HUDEP-2 (cell line): ENCODE data around the gene OR10A7.
A peak's percentile ranks its signal among the peaks of the same experiment; 100 is the strongest.
"Not testable (repeated sequence)": the region's sequence is repeated elsewhere in the genome, so short reads cannot be mapped to it uniquely, and the experiment has no call there.

Experiments used
- DNase-seq, 76 experiments: peaks; one replicate each; lab custom pipeline; 2025; ENCODE audit not compliant: unreplicated experiment in 76 of 76; lab: John Stamatoyannopoulos, UW

The OR10A7 gene

GRCh38 chr12:55220725-55221124, at the start of gene OR10A7:
TSS of gene OR10A7 (plus strand) at chr12:55221025. CDS start at chr12:55221025, 0 bp downstream.
- no peak for DNase-seq

GRCh38 chr12:55171445-55171844, 49.4 kb upstream of the OR10A7 start:
- no peak for DNase-seq

GRCh38 chr12:55171846-55172245, 49.0 kb upstream of the OR10A7 start:
- not testable (repeated sequence) for DNase-seq

GRCh38 chr12:55172686-55173085, 48.1 kb upstream of the OR10A7 start:
- no peak for DNase-seq

- no peak for DNase-seq
Measured at GRCh38 chr12:55173456-55173855, 47.4 kb upstream of the OR10A7 start.

GRCh38 chr12:55188573-55188972, 32.3 kb upstream of the OR10A7 start:
- DNase-seq, result no peak

- DNase-seq, result peak in 44 of 76 experiments; percentile 2 to 79 (median 47)
Measured at GRCh38 chr12:55188974-55189556, 31.8 kb upstream of the OR10A7 start.

GRCh38 chr12:55194382-55194781, 26.4 kb upstream of the OR10A7 start:
- no peak for DNase-seq

GRCh38 chr12:55226523-55226922, 5.7 kb downstream of the OR10A7 start:
- DNase-seq, result no peak

- DNase-seq, result no peak
Measured at GRCh38 chr12:55227643-55228042, 6.8 kb downstream of the OR10A7 start.

GRCh38 chr12:55244309-55244708, 23.5 kb downstream of the OR10A7 start, which contains the start of gene OR6C74:
TSS of gene OR6C74 (plus strand) at chr12:55244609. CDS start at chr12:55247288, 2,679 bp downstream.
- DNase-seq, result no peak

- no peak for DNase-seq
Measured at GRCh38 chr12:55246159-55246558, 25.3 kb downstream of the OR10A7 start.

- no peak for DNase-seq
Measured at GRCh38 chr12:55250944-55251343, 30.1 kb downstream of the OR10A7 start.

GRCh38 chr12:55253281-55253680, 32.5 kb downstream of the OR10A7 start:
- no peak for DNase-seq

GRCh38 chr12:55256831-55257230, 36.0 kb downstream of the OR10A7 start:
- no peak for DNase-seq

- DNase-seq, result no peak
Measured at GRCh38 chr12:55258303-55258702, 37.5 kb downstream of the OR10A7 start.
